ENCODE results near the gene RBM33. TPM values are rescaled to one million over a fixed set of nuclear protein-coding genes. Genes with fewer than 3 reads are reported as not detected.
A peak's percentile ranks its signal among the peaks of the same experiment; 100 is the strongest.

Gene RBM33
- total and polyA plus RNA-seq, 9 of the 15 experiments (the other 6 are each of a cell fraction or from before 2014, with no cell fraction given) = 4.4 to 80.7 (median 27.3) TPM

DNA sequence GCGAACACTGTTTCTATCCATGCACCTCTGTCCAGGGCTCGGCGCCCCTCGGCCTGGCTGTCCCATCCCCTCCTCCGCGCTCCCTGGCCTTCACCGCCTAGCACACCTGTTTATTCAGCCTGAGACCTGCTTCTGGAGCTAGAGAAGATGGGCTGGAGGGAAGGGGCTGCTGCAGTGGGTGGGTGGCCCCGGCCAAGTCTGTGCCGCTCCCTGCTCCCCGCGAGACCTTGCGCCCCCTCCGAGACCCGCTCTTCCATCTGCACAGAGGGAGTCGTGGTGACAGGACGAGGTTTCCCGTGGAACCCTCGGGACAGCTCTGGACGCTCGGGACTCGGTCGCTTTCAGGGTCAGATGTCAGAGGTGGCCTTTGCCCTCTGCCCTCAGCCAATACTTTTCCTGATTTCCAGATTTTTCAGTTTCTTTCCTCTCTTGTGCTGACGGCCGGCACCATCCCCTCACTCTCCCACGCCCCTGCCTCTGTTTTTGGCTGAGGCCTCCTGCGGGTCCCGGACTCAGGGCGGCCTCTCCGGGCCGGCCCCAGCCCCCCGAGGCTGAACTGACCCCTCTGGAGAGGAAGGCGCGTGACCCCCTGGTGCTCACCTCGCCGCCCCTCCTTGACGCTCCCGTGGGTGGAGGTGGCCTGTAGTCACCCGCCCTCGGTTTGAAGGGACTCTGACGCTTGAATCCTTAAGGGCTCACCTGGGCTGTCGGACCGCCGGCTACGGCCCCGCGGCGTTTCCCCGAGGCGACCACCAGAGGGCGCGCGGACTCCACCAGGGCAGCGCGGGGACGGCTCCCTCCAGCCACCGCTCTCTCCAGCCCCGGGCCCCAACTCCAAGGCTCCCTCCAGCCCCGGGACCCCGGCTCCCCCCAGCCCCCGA is 152.2 kb downstream of the RBM33 start:
- peak; percentile 40 for FAIRE-seq
- CTCF ChIA-PET (ENCODE audit: low intra/inter-chr PET ratio) = interaction anchor here (0.6 to 1.2 kb wide), 5 partner anchors 113 to 1454 kb away, joined by 3 to 4 read pairs (median 3); no protein-coding TSS in a partner anchor
- in situ Hi-C loops (cut with MboI) = no loop called here
- TF ChIP-seq DIDO1 (tag; IDR thresholded peaks at IDR 0.05; ENCODE audit: low read depth) = no peak
- TF ChIP-seq CBFA2T3 (IDR thresholded peaks at IDR 0.05) = no peak
- TF ChIP-seq, protein P1, sequence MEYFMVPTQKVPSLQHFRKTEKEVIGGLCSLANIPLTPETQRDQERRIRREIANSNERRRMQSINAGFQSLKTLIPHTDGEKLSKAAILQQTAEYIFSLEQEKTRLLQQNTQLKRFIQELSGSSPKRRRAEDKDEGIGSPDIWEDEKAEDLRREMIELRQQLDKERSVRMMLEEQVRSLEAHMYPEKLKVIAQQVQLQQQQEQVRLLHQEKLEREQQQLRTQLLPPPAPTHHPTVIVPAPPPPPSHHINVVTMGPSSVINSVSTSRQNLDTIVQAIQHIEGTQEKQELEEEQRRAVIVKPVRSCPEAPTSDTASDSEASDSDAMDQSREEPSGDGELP (CRISPR knock-in tag; IDR thresholded peaks at IDR 0.05; ENCODE audit: borderline replicate concordance) = peak; percentile 36; the same call in 1 of the 2 replicates
- TF ChIP-seq, protein P2, sequence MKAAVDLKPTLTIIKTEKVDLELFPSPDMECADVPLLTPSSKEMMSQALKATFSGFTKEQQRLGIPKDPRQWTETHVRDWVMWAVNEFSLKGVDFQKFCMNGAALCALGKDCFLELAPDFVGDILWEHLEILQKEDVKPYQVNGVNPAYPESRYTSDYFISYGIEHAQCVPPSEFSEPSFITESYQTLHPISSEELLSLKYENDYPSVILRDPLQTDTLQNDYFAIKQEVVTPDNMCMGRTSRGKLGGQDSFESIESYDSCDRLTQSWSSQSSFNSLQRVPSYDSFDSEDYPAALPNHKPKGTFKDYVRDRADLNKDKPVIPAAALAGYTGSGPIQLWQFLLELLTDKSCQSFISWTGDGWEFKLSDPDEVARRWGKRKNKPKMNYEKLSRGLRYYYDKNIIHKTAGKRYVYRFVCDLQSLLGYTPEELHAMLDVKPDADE (conservative IDR thresholded peaks at IDR 0.05; ENCODE audit: control insufficient read depth, low read depth, low read length) = 0 out of 2 replicates have a peak, but pooled peaks have one; percentile 40
- no peak for TF ChIP-seq NCOA4 (IDR thresholded peaks at IDR 0.05; ENCODE audit: partially characterized antibody)
- TF ChIP-seq, protein P3, sequence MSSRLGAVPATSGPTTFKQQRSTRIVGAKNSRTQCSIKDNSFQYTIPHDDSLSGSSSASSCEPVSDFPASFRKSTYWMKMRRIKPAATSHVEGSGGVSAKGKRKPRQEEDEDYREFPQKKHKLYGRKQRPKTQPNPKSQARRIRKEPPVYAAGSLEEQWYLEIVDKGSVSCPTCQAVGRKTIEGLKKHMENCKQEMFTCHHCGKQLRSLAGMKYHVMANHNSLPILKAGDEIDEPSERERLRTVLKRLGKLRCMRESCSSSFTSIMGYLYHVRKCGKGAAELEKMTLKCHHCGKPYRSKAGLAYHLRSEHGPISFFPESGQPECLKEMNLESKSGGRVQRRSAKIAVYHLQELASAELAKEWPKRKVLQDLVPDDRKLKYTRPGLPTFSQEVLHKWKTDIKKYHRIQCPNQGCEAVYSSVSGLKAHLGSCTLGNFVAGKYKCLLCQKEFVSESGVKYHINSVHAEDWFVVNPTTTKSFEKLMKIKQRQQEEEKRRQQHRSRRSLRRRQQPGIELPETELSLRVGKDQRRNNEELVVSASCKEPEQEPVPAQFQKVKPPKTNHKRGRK (tag; IDR thresholded peaks at IDR 0.05) = no peak
- TF ChIP-seq, protein P4, sequence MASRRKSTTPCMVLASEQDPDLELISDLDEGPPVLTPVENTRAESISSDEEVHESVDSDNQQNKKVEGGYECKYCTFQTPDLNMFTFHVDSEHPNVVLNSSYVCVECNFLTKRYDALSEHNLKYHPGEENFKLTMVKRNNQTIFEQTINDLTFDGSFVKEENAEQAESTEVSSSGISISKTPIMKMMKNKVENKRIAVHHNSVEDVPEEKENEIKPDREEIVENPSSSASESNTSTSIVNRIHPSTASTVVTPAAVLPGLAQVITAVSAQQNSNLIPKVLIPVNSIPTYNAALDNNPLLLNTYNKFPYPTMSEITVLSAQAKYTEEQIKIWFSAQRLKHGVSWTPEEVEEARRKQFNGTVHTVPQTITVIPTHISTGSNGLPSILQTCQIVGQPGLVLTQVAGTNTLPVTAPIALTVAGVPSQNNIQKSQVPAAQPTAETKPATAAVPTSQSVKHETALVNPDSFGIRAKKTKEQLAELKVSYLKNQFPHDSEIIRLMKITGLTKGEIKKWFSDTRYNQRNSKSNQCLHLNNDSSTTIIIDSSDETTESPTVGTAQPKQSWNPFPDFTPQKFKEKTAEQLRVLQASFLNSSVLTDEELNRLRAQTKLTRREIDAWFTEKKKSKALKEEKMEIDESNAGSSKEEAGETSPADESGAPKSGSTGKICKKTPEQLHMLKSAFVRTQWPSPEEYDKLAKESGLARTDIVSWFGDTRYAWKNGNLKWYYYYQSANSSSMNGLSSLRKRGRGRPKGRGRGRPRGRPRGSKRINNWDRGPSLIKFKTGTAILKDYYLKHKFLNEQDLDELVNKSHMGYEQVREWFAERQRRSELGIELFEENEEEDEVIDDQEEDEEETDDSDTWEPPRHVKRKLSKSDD (conservative IDR thresholded peaks at IDR 0.05; ENCODE audit: low read length) = no peak
- TF ChIP-seq MED1 (CRISPR knock-in tag; IDR thresholded peaks at IDR 0.05; ENCODE audit: borderline replicate concordance) = no peak
- 0 out of 2 replicates have a peak, but pooled peaks have one; percentile 18 for TF ChIP-seq SREBF1 (IDR thresholded peaks at IDR 0.05; ENCODE audit: borderline replicate concordance, low read depth, low read length)
- TF ChIP-seq MTA2 (IDR thresholded peaks at IDR 0.05; ENCODE audit: low read depth) = no peak
- no peak for TF ChIP-seq ZFP1 (CRISPR knock-in tag; IDR thresholded peaks at IDR 0.05)
- TF ChIP-seq, protein P5, sequence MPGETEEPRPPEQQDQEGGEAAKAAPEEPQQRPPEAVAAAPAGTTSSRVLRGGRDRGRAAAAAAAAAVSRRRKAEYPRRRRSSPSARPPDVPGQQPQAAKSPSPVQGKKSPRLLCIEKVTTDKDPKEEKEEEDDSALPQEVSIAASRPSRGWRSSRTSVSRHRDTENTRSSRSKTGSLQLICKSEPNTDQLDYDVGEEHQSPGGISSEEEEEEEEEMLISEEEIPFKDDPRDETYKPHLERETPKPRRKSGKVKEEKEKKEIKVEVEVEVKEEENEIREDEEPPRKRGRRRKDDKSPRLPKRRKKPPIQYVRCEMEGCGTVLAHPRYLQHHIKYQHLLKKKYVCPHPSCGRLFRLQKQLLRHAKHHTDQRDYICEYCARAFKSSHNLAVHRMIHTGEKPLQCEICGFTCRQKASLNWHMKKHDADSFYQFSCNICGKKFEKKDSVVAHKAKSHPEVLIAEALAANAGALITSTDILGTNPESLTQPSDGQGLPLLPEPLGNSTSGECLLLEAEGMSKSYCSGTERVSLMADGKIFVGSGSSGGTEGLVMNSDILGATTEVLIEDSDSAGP (CRISPR knock-in tag; IDR thresholded peaks at IDR 0.05) = no peak

More for the DNA sequence above, 152.2 kb downstream of the RBM33 start:
- H2AFZ ChIP-seq (ENCODE audit: low read depth, low read length) = no peak overlapping the region
- H3K9me1 ChIP-seq (ENCODE audit: control insufficient read depth, insufficient read depth, low read length) = no peaks in the 10 kb centered on the region
- WGBS (ENCODE audit: insufficient coverage, low coverage, missing lambda C conversion rate) = 15% methylated on average over 49 of the region's 60 CpGs
- peak; percentile 97 for ATAC-seq
- H3K36me3 ChIP-seq (ENCODE audit: control insufficient read depth, insufficient read depth, low read length) = no peaks in the 10 kb centered on the region
- POLR2A ChIA-PET = no interaction called here
- H3K9ac ChIP-seq (ENCODE audit: insufficient read depth in 1 of 2, low read depth in 2 of 2, low read length in 2 of 2) = no peak overlapping the region
- H3K27ac ChIP-seq (ENCODE audit: extremely low read depth, low read depth, low read length) = no peak overlapping the region
- peaks cover 8% of the 10 kb centered on the region for H4K20me1 ChIP-seq (replicated peaks; ENCODE audit: control insufficient read depth, insufficient read depth, low read length)
- BruUV-seq (replicated peaks) = no TSS peak
- H3K4me1 ChIP-seq (replicated peaks in 1 of 2; ENCODE audit: control insufficient read depth in 2 of 2, insufficient read depth in 2 of 2, low read length in 2 of 2) = peaks cover 0 to 16% of the 10 kb centered on the region in 2 experiments; a peak in 2 of 5 replicates
- DNase-seq (ENCODE audit: extremely low read depth in 1 of 4, low spot score in 3 of 4) = peak; percentile 80 to 91 (median 91)
- intact Hi-C loops (cut with micrococcal nuclease) = loop anchor here (2.0 to 5.0 kb wide), 4 partner anchors 676 to 1681 kb away; no protein-coding TSS in a partner anchor
- no peak overlapping the region for H3K4me3 ChIP-seq
- no peaks in the 10 kb centered on the region for H3K79me2 ChIP-seq (ENCODE audit: control insufficient read depth, insufficient read depth, low read length)
- no peaks in the 10 kb centered on the region; the same call in 1 of the 2 replicates for H3K9me3 ChIP-seq (replicated peaks; ENCODE audit: control insufficient read depth, insufficient read depth, low read depth, low read length)
- peaks cover 38 to 59% of the 10 kb centered on the region in 2 experiments for H3K27me3 ChIP-seq (ENCODE audit: control insufficient read depth in 2 of 2, insufficient read depth in 2 of 2, low read length in 2 of 2)
- no peak overlapping the region for H3K4me2 ChIP-seq (ENCODE audit: insufficient read depth, low read length)

All from K562 (cell line).